Measurements from ENCODE around the gene YARS1.

YARS1 gene

DNA sequence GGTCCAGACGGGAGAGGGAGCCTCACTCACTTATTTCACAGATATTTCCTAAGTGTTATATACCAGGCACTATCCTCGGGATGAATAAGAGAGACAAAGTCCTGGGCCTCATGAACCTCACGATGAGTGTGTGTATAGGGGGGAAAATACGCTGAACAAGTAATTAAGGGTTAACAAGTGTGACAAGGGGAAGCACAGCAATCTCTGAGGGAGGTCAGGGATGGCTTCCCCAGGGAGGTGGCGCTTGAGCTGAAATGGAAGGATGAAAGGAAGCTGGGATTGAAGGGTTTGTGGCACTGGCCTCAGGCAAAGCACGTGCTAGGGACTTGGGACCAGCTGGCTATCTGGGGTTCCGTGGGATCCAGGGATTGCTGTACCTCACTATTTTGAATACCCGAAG lies 68.2 kb downstream of the YARS1 start:
- no peak for DNase-seq (ENCODE audit: extremely low read depth in 1 of 2, low read depth in 1 of 2)

DNA sequence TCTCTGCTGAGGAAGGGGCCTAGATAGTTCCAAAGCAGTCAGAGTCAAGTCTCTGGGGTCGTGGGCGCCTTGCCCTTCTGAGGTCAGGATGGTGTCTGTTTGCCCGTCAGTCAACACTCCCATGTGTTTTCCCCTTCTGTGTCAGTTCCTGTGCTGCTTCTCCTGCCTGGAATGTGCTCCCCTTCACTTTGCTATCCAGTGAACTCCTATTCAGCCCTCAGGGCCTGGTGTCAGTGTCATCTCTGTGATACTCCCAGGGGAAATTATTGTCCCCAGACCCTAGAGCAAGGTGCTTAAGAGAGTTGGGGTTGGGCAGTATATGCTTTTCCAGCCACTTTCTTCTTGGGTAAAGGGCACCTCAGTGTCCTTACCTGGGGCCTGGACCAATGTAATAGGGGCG lies 68.8 kb downstream of the YARS1 start:
- DNase-seq (ENCODE audit: extremely low read depth in 1 of 2, low read depth in 1 of 2), result no peak

DNA sequence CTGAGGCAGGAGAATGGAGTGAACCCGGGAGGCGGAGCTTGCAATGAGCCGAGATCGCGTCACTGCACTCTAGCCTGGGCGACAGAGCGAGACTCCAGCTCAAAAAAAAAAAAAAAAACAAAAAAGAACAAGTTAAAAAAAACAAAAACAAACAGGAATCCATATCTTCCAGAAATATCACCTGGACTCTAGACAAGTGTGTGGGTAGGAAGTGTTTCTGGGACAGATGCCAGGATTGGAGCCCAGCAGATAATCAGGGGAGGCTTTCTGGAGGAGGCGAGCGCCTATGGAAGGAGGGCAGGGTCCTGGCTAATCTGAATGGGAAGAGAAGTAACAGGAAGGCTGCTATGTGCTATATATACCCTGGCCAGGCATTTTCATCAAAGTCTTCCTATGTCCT lies 71.0 kb downstream of the YARS1 start:
- DNase-seq (ENCODE audit: extremely low read depth in 1 of 2, low read depth in 1 of 2), result no peak

DNA sequence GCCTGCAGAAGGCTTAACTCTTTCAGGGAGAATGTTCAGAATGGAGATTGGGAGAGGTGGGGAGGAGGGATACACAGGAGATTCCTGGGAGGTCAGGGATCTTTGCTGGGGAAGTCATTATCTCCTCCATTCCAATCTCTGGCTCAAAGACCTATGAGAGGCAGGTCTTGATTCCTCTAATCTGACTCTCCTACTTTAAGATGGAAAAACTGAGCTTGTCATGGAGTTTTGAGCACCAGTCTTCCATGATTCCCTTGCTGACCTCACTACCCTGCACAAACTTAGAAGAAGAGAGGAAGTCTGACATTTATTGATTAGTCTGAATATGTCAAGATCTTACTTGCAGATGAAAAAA lies 73.1 kb downstream of the YARS1 start:
- no peak for DNase-seq (ENCODE audit: extremely low read depth in 1 of 2, low read depth in 1 of 2)

DNA sequence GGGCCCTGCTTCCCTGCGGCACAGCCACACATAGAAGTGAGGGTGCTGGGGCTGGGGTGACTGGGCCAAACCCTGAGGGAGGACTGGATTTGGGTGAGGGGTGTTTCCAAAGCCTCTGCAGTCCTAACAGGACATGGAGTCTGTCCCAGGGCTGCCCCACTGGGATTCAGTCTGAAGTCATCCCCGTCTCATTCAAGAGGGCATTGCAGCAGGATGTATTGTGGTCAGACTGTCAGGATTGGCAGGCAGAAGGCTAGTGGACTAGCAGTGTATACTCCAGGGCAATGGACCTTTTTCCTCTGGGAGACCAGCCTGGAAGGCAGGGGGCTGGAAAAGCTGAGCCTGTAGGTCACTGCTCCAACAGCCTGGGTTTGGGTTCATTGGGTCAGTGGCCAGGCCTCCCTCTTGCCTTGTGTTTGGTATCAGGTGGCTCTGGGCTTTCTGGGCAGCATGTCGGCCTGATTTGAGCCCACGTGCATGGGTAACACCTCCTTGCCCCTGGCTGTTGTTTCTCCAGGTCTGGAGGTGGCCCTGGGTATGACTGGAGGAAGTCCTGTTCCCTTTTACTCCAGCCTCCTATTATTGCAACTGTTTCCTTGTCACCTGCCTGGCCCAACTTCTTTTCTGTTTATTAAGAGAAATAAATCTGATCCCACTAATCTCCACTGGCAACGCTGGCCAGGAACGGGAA lies 73.6 kb downstream of the YARS1 start:
- DNase-seq (ENCODE audit: extremely low read depth in 1 of 2, low read depth in 1 of 2), result no peak

DNA sequence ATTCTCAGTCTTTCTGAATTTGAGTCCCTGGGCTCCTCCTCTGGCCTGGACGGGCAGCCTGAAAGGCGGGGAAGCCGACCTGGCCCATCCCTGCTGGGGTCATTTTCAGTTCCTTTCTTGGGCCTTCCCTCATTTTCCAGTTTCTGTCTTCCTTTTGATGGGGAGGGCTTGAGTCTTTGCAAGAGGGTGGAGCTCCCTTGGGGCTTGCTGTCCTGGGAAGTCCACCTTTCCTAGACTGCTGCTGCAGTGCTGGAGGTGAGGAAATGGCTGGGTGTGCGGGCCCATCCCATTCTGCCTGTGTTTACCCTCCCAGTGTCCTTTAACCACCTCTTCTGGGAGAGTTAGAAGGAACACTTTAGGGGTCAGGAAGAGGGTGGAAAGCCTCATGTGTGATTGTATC lies 74.2 kb downstream of the YARS1 start:
- DNase-seq (ENCODE audit: extremely low read depth in 1 of 2, low read depth in 1 of 2), result no peak

DNA sequence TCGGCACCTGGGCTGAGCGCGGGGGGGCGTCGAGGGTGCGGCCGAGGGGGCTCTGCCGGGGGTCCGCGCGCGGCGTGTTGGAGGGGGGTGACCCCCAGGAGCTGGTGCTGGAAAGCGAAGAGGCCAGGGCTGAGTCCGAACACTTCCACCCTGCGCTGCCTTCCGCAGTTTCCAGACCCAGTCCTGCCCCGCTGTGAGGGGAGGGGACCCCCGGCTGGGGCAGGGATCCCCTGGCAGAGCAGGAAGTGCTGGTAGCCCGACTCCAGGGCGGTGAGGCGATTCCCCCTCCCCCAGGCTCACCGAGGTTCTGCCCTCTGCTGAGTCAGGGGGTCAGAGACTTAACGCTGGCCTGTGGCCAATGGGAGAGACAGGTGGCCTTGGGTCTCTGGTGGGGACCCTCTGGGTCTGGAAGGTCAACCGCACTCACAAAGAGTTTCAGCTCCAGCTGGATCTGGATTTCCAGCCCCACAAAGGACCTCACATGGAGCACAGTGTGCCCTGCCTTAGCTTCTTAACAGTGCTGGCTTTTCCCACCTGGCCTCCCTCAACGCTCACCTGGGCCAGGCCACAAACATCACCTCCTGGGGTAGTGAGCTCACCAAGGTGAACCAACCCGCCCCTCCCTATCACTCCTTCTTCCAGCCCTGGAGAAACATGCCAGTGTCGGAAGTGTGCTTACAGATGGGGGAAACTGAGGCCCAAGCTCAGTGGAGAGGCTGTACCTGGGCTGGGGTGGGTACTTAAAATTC lies 74.8 kb downstream of the YARS1 start:
- DNase-seq (ENCODE audit: extremely low read depth in 1 of 2, low read depth in 1 of 2), result no peak

DNA sequence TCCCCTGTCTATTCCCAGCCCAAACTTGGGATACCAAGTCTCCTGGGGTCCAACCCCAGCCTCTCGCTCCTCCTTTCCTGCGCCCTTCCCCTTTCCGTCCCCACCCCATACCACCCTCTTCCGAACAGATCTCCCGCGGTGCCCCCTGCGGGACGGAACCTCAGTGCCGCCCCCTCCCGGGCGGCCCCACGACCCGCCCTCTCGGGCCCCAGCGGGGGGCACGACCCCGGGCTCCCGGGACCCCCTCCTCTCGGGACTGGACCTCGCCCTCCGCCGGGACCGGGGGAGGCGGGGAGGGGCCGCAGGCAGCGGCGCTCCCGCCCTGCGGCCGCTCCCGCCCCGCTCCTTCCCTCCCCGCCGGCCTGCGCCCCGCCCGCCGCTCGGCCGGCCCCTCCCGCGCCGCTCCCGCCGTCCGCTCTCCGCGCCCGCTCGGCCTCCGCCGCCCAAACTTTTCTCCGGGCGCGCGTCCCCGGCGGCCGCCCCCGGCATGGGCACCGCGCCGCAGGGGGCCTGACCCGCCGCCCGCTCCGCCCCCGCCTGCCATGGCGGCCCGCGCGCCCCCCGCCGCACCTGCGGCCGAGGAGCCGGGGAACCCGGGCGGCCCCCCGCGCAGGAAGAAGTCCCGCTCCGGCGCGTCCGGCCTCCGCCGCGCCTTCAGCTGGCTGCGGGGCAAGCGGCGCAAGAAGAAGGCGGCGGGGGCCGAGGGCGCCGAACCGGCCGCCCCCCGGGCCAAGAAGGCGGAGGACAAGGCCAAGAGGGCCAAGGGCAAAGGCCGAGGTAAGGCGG lies 75.6 kb downstream of the YARS1 start:
- no peak for DNase-seq (ENCODE audit: extremely low read depth in 1 of 2, low read depth in 1 of 2)

DNA sequence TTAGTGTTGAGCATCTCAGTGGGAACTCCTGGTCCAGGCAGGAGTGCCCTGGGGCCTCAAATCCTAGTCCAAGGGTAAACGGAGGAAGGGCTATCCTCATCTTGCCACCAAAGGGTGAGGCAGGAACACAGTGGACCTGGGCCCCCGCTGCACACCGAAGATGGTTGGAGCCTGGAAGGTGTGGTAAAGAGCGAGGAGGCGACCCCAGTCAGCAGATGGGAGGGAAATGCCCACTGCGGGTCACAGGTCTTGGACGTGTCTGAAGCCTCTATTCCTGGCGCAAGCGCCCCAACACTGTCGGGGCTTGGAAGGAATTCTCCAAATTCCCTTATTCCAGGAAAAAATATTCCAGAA lies 76.1 kb downstream of the YARS1 start:
- DNase-seq (ENCODE audit: extremely low read depth in 1 of 2, low read depth in 1 of 2), result no peak

DNA sequence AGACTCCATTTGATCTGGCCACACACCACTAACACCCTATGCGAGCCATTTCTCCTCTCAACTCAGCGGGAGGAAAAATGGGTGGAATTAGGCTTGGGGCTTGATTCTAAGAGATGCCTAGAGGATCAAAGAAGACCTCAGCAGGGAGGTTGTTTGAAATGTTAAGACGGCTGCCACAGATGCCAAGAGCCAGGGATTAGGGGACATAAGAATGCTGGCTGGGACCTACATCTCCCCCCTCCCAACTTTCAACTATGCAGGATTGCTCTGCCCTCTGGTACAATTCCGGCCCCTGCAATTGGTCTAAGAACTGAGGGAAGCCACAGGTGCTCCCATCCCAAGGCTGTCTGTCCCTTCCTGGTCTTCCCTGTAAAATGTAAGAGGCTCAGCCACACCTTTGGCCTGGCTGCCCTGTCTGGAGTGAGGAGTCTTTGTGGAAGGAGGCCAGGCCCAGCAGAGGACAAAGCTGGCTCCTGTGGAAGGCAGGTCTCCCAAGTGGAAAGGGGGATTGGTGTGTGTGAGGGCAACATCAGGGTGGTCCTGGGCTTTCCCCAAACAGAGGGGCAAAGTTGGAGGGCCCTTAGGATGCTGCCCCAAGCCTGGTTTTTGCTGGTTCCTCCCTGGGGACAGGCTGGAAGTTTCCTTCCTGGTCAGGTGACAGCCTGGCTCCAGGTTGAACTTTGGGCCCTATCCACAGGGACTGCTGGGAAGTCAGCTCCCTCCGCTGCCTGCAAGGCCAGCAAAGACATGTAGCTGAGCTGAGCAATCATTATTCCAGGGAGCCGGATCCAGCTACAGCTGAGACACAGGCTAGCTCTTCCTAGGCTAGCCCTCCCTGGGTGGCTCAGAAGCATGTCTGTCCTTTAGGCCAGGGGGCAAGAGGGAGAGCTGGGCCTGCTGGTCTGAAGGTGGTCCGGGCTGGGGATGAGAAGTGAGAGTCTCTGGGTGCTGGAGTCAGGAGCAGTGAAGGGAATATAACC lies 80.1 kb downstream of the YARS1 start:
- no peak for DNase-seq (ENCODE audit: extremely low read depth in 1 of 2, low read depth in 1 of 2)

DNA sequence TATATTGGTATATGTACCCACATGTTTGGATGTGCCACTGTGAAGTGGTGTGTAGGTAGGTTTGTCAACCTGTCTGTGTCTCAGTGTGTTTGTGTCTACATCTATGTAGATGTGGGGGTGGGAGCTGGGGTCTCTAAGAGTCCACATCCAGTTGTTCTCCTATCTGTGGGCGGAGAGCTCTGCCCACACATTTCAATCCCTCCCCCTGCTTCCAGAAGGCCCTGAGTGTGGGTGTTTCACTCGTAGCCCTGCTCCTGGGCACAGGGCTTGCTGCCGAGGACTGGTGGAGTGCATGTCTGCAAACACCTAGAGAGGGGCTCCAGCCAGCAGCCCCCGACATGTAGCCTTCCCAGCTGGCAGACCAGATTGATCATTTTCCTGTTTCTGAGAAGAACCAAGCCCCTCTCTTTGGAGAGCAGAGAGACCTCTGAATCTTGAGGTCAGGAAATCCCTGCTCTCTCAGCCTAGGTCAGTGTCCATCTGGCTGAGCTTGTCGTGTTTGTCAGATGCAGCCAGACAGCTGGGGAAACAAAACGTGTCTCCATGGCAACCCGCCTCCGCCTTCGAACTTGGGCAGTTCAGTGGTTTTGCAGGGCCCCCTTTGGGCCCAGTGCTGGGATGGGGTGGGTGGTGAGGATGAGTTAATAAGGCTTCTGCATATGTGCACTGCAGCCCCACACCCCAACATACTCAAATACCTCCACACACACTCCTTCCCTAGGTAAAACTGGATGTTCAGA lies 83.4 kb downstream of the YARS1 start:
- DNase-seq (ENCODE audit: extremely low read depth in 1 of 2, low read depth in 1 of 2), result no peak

DNA sequence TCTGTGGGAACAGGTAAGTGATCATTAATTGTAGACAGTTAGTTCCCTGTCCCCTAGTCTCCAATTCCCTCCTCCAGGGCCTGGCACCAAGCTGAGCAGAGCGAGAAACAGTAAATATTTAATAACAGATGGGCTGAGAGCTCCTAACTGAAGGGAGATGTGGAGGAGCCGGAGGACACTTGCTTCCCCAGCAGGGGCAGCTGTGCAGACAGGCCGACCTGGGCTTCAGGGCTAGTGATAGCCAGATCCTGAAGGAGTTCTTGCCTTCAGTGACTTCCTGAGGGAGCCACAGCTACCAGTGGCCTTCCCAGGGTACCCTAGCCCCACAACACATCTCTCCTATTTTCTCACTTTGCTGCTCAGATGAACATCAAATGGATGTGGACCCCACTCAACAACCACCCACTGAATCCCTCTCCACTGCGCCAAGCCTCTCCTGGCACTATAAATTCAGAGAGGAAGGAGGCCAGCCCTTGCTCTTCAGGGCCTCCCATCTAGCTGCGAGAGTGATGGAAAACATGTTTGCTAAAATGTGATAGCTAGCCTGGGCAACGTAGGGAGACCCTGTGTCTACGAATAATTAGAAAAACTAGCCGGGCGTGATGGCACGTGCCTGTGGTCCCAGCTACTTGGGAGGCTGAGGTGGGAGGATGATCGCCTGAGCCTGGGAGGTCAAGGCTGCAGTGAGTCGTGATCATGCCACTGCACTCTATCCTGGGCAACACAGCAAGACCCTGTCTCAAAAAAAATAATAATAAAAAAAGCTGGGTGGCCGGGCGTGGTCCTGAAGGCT lies 87.7 kb downstream of the YARS1 start:
- DNase-seq (ENCODE audit: extremely low read depth in 1 of 2, low read depth in 1 of 2), result no peak

DNA sequence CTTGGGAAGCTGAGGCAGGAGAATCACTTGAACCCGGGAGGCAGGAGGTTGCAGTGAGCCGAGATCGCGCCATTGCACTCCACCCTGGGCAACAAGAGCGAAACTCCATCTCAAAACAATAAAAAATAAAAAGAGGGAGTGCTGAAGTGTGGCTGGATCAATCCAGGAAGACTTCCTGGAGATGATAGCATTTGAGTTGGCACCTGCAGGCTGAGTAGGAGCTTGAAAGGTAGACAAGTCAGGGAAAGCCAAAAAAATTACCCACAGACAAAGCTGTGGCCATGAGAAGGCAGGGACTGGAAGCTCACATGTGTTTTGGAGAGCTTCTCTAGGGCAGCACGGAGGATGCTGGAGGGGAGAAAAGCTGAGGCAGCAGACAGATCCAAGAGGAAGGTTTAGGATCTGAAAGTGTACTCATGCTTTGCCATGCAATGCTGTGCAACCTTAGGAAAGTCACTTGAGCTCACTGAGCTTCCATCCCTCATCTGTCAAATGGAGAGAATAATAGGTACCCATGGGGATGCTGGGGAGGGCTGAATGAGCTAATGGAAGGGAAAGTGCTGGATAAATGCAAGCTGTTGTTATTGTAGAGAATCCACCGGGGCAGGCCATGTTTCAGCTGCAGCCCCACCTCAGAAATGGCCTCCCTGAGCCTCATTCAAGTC lies 88.6 kb downstream of the YARS1 start:
- DNase-seq (ENCODE audit: extremely low read depth in 1 of 2, low read depth in 1 of 2), result no peak

DNA sequence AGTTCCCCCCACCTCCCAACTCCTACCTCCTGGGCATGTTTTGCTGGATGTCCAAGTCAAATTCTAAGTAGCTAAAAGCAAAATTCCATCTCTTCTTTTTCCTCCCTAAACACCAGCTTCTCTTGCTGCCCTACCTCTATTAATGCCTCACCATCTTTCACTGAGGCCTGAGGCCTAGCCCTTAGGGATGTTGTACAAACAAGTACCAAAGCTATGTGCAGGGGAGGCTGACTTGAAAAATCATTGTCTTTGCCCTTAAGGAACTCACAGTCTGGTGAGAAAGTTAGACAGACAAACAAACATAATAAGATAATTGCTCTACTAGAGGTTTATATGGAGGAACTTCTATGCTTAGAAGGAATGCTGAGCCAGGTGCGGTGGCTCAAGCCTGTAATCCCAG lies 89.3 kb downstream of the YARS1 start:
- no peak for DNase-seq (ENCODE audit: extremely low read depth in 1 of 2, low read depth in 1 of 2)

DNA sequence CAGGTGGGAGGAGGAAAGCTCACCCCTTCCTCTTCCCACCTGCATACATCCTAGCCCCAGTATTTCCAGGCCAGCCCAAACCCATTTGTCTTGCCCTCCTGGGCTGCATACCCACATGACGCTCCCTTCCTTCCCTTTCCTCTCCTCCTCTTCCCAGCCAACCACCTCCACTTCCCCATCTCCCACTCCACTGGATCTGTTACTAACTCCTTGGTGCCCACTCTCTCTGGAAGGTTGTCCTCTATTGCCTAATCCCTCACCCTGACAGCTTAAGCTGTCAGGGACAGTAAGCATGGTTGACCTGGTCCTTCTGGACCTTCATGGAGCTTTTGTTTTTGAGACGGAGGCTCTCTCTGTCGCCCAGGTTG lies 91.6 kb downstream of the YARS1 start:
- no peak for DNase-seq (ENCODE audit: extremely low read depth in 1 of 2, low read depth in 1 of 2)

Measured in activated CD8-positive, alpha-beta memory T cell treated with anti-CD3 and anti-CD28 coated beads for 1 hour (primary cell).